Endodermal cell (in vitro differentiated cells): ENCODE measurements around the gene IMPA2. TPM values are rescaled to one million over a fixed set of nuclear protein-coding genes. Genes with fewer than 3 reads are reported as not detected.

Source experiments
- DNase-seq: peaks from one replicate; pipeline ENCODE4 v3.0.0-alpha.2; 2017
- H3K27ac ChIP-seq: 2 replicates; pipeline ENCODE4 v1.5.1; 2013; ENCODE audit warnings: mild to moderate bottlenecking, low read depth, low read length, moderate library complexity
- H3K27me3 ChIP-seq: 2 replicates; pipeline ENCODE4 v1.6.1; 2013; ENCODE audit warnings: mild to moderate bottlenecking, low read length, moderate library complexity; ENCODE audit not compliant: insufficient read depth, control insufficient read depth, poor library complexity, severe bottlenecking
- H3K36me3 ChIP-seq: 2 replicates; pipeline ENCODE4 v1.7.0; 2013; ENCODE audit warnings: mild to moderate bottlenecking, low read length, moderate library complexity; ENCODE audit not compliant: control insufficient read depth, insufficient read depth
- H3K4me1 ChIP-seq: one replicate; pipeline ENCODE4 v1.7.0; 2013; ENCODE audit warnings: low read length; ENCODE audit not compliant: control insufficient read depth, insufficient read depth
- H3K4me3 ChIP-seq: 2 replicates; pipeline ENCODE4 v1.5.1; 2013; ENCODE audit warnings: mild to moderate bottlenecking, low read length, moderate library complexity
- H3K9ac ChIP-seq: 2 replicates; pipeline ENCODE4 v1.6.1; 2013; ENCODE audit warnings: mild to moderate bottlenecking, low read length, moderate library complexity; ENCODE audit not compliant: poor library complexity, severe bottlenecking; ENCODE audit errors: extremely low read depth
- H3K9me3 ChIP-seq: 2 replicates; pipeline ENCODE4 v1.6.1; 2013; ENCODE audit warnings: mild to moderate bottlenecking, low read length, moderate library complexity; ENCODE audit not compliant: control insufficient read depth
- H3K27ac Mint-ChIP-seq: 2 replicates; pipeline ENCODE4 v1.8.0; 2020; ENCODE audit warnings: mixed read lengths
- H3K27me3 Mint-ChIP-seq: 2 replicates; pipeline ENCODE4 v1.8.0; 2021; ENCODE audit warnings: mild to moderate bottlenecking, mixed read lengths; ENCODE audit not compliant: insufficient read depth
- H3K36me3 Mint-ChIP-seq: 2 replicates; pipeline ENCODE4 v1.8.0; 2020; ENCODE audit warnings: low read depth, mixed read lengths
- H3K4me1 Mint-ChIP-seq: 2 replicates; pipeline ENCODE4 v1.8.0; 2020; ENCODE audit warnings: mixed read lengths
- H3K4me3 Mint-ChIP-seq: 2 replicates; pipeline ENCODE4 v1.8.0; 2020; ENCODE audit warnings: mild to moderate bottlenecking, moderate library complexity, mixed read lengths
- H3K9me3 Mint-ChIP-seq: 2 replicates; pipeline ENCODE4 v1.8.0; 2020; ENCODE audit warnings: mild to moderate bottlenecking, mixed read lengths
- CTCF ChIP-seq: fragments of 200-600 bp; sonication (generic); conservative IDR thresholded peaks from 2 replicates; pipeline ENCODE4 v1.5.0; 2021; ENCODE audit warnings: antibody characterized with exemption, mild to moderate bottlenecking
- WGBS, 2 experiments: methylation state at CpG; one replicate each; pipeline versions ENCODE4 v1.1.5 to v1.1.7; 2013; ENCODE audit warnings: missing lambda C conversion rate in 2 of 2, mixed read lengths in 1 of 2; ENCODE audit not compliant: insufficient coverage in 1 of 2, insufficient read length in 1 of 2; 5-methylcytosine and 5-hydroxymethylcytosine counted together
- total RNA-seq, 2 donors: library from RNA; stranded (reverse); fragmentation: NEBNext Ultra II Directional in 1 of 2; extraction: Animal tissue kit (Norgen Biotek cat#: 25700) in 1 of 2; gene quantifications; 2 replicates in 1 of 2; 3 replicates in 1 of 2; pipeline ENCODE4 v1.2.1, GENCODE V29; 2021

The IMPA2 gene
- total RNA-seq, 2 donors from 2014 or later = 68.0 to 88.9 TPM

GRCh38 chr18:11980494-11981191, 664 bp upstream of the IMPA2 start:
- H3K36me3 ChIP-seq = no peaks in the 10 kb centered on the region
- Mint-ChIP-seq H3K4me3 (peak overlapping the region; percentile 89), H3K36me3 (no peaks in the 10 kb centered on the region), H3K27me3 (peaks cover 3% of the 10 kb centered on the region), H3K4me1 (peaks cover 24% of the 10 kb centered on the region), H3K9me3 (no peaks in the 10 kb centered on the region), H3K27ac (peak overlapping the region; percentile 98)
- H3K27ac ChIP-seq = peak overlapping the region; percentile 94
- H3K4me3 ChIP-seq = peak overlapping the region; percentile 78
- peak; percentile 100 for DNase-seq
- peaks cover 2% of the 10 kb centered on the region for H3K4me1 ChIP-seq
- H3K9ac ChIP-seq = peak overlapping the region; percentile 57
- no peaks in the 10 kb centered on the region for H3K27me3 ChIP-seq
- no peaks in the 10 kb centered on the region for H3K9me3 ChIP-seq
- TF ChIP-seq CTCF = peak; percentile 23
- WGBS, 2 experiments = 0 to 5% methylated on average over 12 to 76 of the region's 76 CpGs

GRCh38 chr18:11981543-11982366, 448 bp downstream of the IMPA2 start:
- peak; percentile 88 for DNase-seq
- H3K9me3 Mint-ChIP-seq = no peaks in the 10 kb centered on the region
- peaks cover 3% of the 10 kb centered on the region for H3K27me3 Mint-ChIP-seq
- H3K36me3 Mint-ChIP-seq = no peaks in the 10 kb centered on the region
- peak overlapping the region; percentile 82 for H3K4me3 ChIP-seq
- H3K4me1 ChIP-seq = peaks cover 2% of the 10 kb centered on the region
- WGBS, 2 experiments = 0% methylated on average over 20 to 71 of the region's 71 CpGs
- peaks cover 24% of the 10 kb centered on the region for H3K4me1 Mint-ChIP-seq
- H3K27me3 ChIP-seq = no peaks in the 10 kb centered on the region
- peak overlapping the region; percentile 43 for H3K9ac ChIP-seq
- no peaks in the 10 kb centered on the region for H3K36me3 ChIP-seq
- H3K9me3 ChIP-seq = no peaks in the 10 kb centered on the region
- H3K4me3 Mint-ChIP-seq = peak overlapping the region; percentile 89
- TF ChIP-seq CTCF = peak; percentile 31
- peak overlapping the region; percentile 94 for H3K27ac Mint-ChIP-seq
- peak overlapping the region; percentile 83 for H3K27ac ChIP-seq

- peaks cover 3% of the 10 kb centered on the region for H3K27me3 Mint-ChIP-seq
- TF ChIP-seq CTCF = no peak
- H3K4me3 ChIP-seq = peak overlapping the region; percentile 82
- DNase-seq = no peak
- H3K36me3 ChIP-seq = no peaks in the 10 kb centered on the region
- H3K27ac Mint-ChIP-seq = no peak overlapping the region
- no peak overlapping the region for H3K9ac ChIP-seq
- H3K27me3 ChIP-seq = no peaks in the 10 kb centered on the region
- H3K9me3 ChIP-seq = no peaks in the 10 kb centered on the region
- peak overlapping the region; percentile 89 for H3K4me3 Mint-ChIP-seq
- peaks cover 3% of the 10 kb centered on the region for H3K36me3 Mint-ChIP-seq
- no peak overlapping the region for H3K27ac ChIP-seq
- peaks cover 24% of the 10 kb centered on the region for H3K4me1 Mint-ChIP-seq
- H3K9me3 Mint-ChIP-seq = no peaks in the 10 kb centered on the region
- H3K4me1 ChIP-seq = peaks cover 2% of the 10 kb centered on the region
- WGBS, 2 experiments = 59 to 68% methylated on average over 3 to 4 of the region's 4 CpGs
Observed at GRCh38 chr18:11982981-11983380, 1.7 kb downstream of the IMPA2 start.
